ENCODE measurements around the gene CDH5. TPM values are rescaled to one million over a fixed set of nuclear protein-coding genes. Genes with fewer than 3 reads are reported as not detected.

Gene CDH5
- total and polyA plus RNA-seq, 2 of the 4 experiments (the other 2 are of a cell fraction), result not detected

GRCh38 chr16:66399031-66399430 lies 32.5 kb downstream of the CDH5 start:
- no peaks in the 10 kb centered on the region for H3K9me1 ChIP-seq (ENCODE audit: insufficient read depth, low read length)
- peaks cover 34% of the 10 kb centered on the region for H3K27me3 ChIP-seq (ENCODE audit: control insufficient read depth, insufficient read depth, low read length)
- no peak overlapping the region for H2AK5ac ChIP-seq (ENCODE audit: low read depth, low read length)
- H2AFZ ChIP-seq (replicated peaks; ENCODE audit: low read length, poor library complexity), result no peak overlapping the region
- H2BK120ac ChIP-seq (ENCODE audit: low read depth, low read length), result no peak overlapping the region
- in situ Hi-C loops (cut with MboI; ENCODE audit: low sequenced_read_pairs) (no loop called here), dilution Hi-C loops (cut with HindIII; ENCODE audit: low sequenced_read_pairs, unreplicated experiment) (no loop called here), intact Hi-C loops (cut with micrococcal nuclease) (no loop called here)
- no CpG with 5 or more reads among the region's 3 CpGs for WGBS, 2 experiments (ENCODE audit: extremely low coverage in 2 of 2, insufficient read length in 1 of 2)
- no peak overlapping the region for H3K18ac ChIP-seq (ENCODE audit: low read depth, low read length)
- H4K20me1 ChIP-seq (ENCODE audit: insufficient read depth, low read length), result no peaks in the 10 kb centered on the region
- ChIA-PET CTCF (no interaction called here), POLR2A (ENCODE audit: unreplicated experiment) (no interaction called here)
- H3K14ac ChIP-seq (replicated peaks; ENCODE audit: low read depth, low read length), result no peak overlapping the region
- no peak overlapping the region for H4K8ac ChIP-seq (ENCODE audit: low read depth in 2 of 2, low read length in 2 of 2)
- H3K23ac ChIP-seq (ENCODE audit: low read depth, low read length), result no peak overlapping the region
- H2BK15ac ChIP-seq (ENCODE audit: low read depth, low read length), result no peak overlapping the region
- H4K91ac ChIP-seq (ENCODE audit: insufficient read depth, low read depth, low read length), result no peak overlapping the region
- no peaks in the 10 kb centered on the region for H3K9me3 ChIP-seq (ENCODE audit: control insufficient read depth, insufficient read depth, low read length)
- H3K36me3 ChIP-seq (ENCODE audit: control insufficient read depth, insufficient read depth, low read length), result no peaks in the 10 kb centered on the region
- no peak overlapping the region for H3K4me2 ChIP-seq (ENCODE audit: low read depth, low read length)
- H3K4ac ChIP-seq (ENCODE audit: low read depth, low read length), result no peak overlapping the region
- H3K4me1 ChIP-seq (ENCODE audit: control insufficient read depth, insufficient read depth, low read length), result no peaks in the 10 kb centered on the region
- H3K56ac ChIP-seq (ENCODE audit: extremely low read depth, insufficient read depth, low read length), result no peak overlapping the region
- H3K4me3 ChIP-seq (ENCODE audit: insufficient read depth, low read depth, low read length), result no peak overlapping the region
- no TSS peak for BruUV-seq (replicated peaks)
- H2AK9ac ChIP-seq (replicated peaks; ENCODE audit: low read depth, low read length, poor library complexity), result no peak overlapping the region
- TF ChIP-seq RFX5 (IDR thresholded peaks at IDR 0.05; ENCODE audit: low read depth, low read length) (no peak), BHLHE40 (IDR thresholded peaks at IDR 0.05; ENCODE audit: low read depth, low read length) (no peak), MXI1 (IDR thresholded peaks at IDR 0.05; ENCODE audit: borderline replicate concordance, low read depth, low read length) (no peak), NFE2L2 (IDR thresholded peaks at IDR 0.05; ENCODE audit: low read depth, low read length) (no peak), CTCF (conservative IDR thresholded peaks at IDR 0.05; ENCODE audit: low read depth, low read length) (no peak), MAZ (IDR thresholded peaks at IDR 0.05; ENCODE audit: borderline replicate concordance, low read depth, low read length) (no peak), USF2 (IDR thresholded peaks at IDR 0.05; ENCODE audit: low read depth, low read length) (no peak), RCOR1 (IDR thresholded peaks at IDR 0.05; ENCODE audit: insufficient replicate concordance, low read length) (no peak), CEBPB (IDR thresholded peaks at IDR 0.05; ENCODE audit: low read depth, low read length) (no peak), FOS (IDR thresholded peaks at IDR 0.05; ENCODE audit: low read depth, low read length) (no peak), MAFK (IDR thresholded peaks at IDR 0.05; ENCODE audit: low read depth, low read length) (no peak), CHD1 (IDR thresholded peaks at IDR 0.05; ENCODE audit: low read depth, low read length) (no peak)
- no peak for ATAC-seq (ENCODE audit: low read depth)
- no peaks in the 10 kb centered on the region for H3K79me1 ChIP-seq (ENCODE audit: low read depth in 1 of 2, low read length in 2 of 2)
- H4K5ac ChIP-seq (ENCODE audit: low read depth, low read length), result no peak overlapping the region
- peak; percentile 29 for DNase-seq
- H2BK20ac ChIP-seq (ENCODE audit: low read depth, low read length), result no peak overlapping the region
- H3K9ac ChIP-seq (ENCODE audit: low read depth, low read length), result no peak overlapping the region
- H3K27ac ChIP-seq (ENCODE audit: insufficient read depth, low read length), result no peak overlapping the region
- H2BK5ac ChIP-seq (ENCODE audit: low read depth, low read length, poor library complexity, severe bottlenecking), result no peak overlapping the region

All from IMR-90 (cell line).